GM18505 (cell line): ENCODE data around the gene SCUBE3.

Source experiments
- ATAC-seq: cut with Tn5 transposase; IDR thresholded peaks from one replicate; pipeline ENCODE4 v1.9.1; 2021; ENCODE audit not compliant: unreplicated experiment
- POLR2A ChIP-seq: IDR thresholded peaks from 4 replicates; pipeline ENCODE4 v1.6.1; 2011; ENCODE audit warnings: borderline replicate concordance; ENCODE audit not compliant: insufficient read depth, insufficient read length; ENCODE audit errors: extremely low read depth

Gene SCUBE3

GRCh38 chr6:35298625-35299140 is 84.9 kb downstream of the SCUBE3 start:
- no peak for ATAC-seq
- TF ChIP-seq POLR2A = no peak

- ATAC-seq = no peak
- no peak for TF ChIP-seq POLR2A
Measured at GRCh38 chr6:35299674-35300073, 85.9 kb downstream of the SCUBE3 start.

GRCh38 chr6:35300848-35301247 is 87.1 kb downstream of the SCUBE3 start:
- ATAC-seq = no peak
- no peak for TF ChIP-seq POLR2A
